ENCODE data around the gene SFXN4. TPM values are rescaled to one million over a fixed set of nuclear protein-coding genes. Genes with fewer than 3 reads are reported as not detected.
"Not testable (repeated sequence)": the region's sequence is repeated elsewhere in the genome, so short reads cannot be mapped to it uniquely, and the experiment has no call there.

SFXN4 gene
- total and polyA plus RNA-seq, 2 experiments from 2014 or later: 13.1 to 17.6 TPM

GRCh38 chr10:119100434-119101238 is 64.9 kb downstream of the SFXN4 start:
- Histone ChIP-seq H3K79me2 (ENCODE audit: insufficient read depth) (peaks cover 11% of the 10 kb centered on the region), H4K20me1 (ENCODE audit: insufficient read depth) (no peaks in the 10 kb centered on the region), H3K36me3 (ENCODE audit: low read depth) (no peaks in the 10 kb centered on the region), H3K27ac (peak overlapping the region; percentile 49), H2AFZ (peak overlapping the region; percentile 61), H3K4me2 (ENCODE audit: unreplicated experiment) (no peak overlapping the region), H3K27me3 (replicated peaks; ENCODE audit: insufficient read depth) (no peaks in the 10 kb centered on the region), H3K4me1 (ENCODE audit: insufficient read depth) (peaks cover 18% of the 10 kb centered on the region), H3K9ac (peak overlapping the region; percentile 44; the same call in 1 of the 2 replicates), H3K4me3 (no peak overlapping the region), H3K9me2 (ENCODE audit: insufficient read depth) (no peaks in the 10 kb centered on the region), H3K9me3 (ENCODE audit: low read depth) (no peaks in the 10 kb centered on the region), H3F3A (ENCODE audit: insufficient read depth) (peaks cover 7% of the 10 kb centered on the region; the same call in 1 of the 2 replicates)
- TF ChIP-seq EZH2phosphoT487 (IDR thresholded peaks at IDR 0.05; ENCODE audit: insufficient read depth, low read depth): no peak
- TF ChIP-seq EZH2 (IDR thresholded peaks at IDR 0.05; ENCODE audit: insufficient read depth, poor library complexity, severe bottlenecking): no peak
- peak; percentile 59 for DNase-seq
- WGBS, 2 experiments (ENCODE audit: low coverage in 1 of 2, low lambda C conversion rate in 2 of 2, missing lambda C conversion rate in 2 of 2): 61 to 68% methylated on average over 3 of the region's 3 CpGs
- in situ Hi-C loops (cut with MboI): no loop called here

GRCh38 chr10:119098576-119098975 is 66.9 kb downstream of the SFXN4 start:
- no peaks in the 10 kb centered on the region for H3K9me3 ChIP-seq (ENCODE audit: low read depth)
- no peaks in the 10 kb centered on the region for H4K20me1 ChIP-seq (ENCODE audit: insufficient read depth)
- no peak overlapping the region for H3K4me3 ChIP-seq
- no peaks in the 10 kb centered on the region for H3K79me2 ChIP-seq (ENCODE audit: insufficient read depth)
- peaks cover 7% of the 10 kb centered on the region; the same call in 1 of the 2 replicates for H3F3A ChIP-seq (ENCODE audit: insufficient read depth)
- 84 to 86% methylated on average over 3 of the region's 3 CpGs for WGBS, 2 experiments (ENCODE audit: low coverage in 1 of 2, low lambda C conversion rate in 2 of 2, missing lambda C conversion rate in 2 of 2)
- H3K27me3 ChIP-seq (replicated peaks; ENCODE audit: insufficient read depth): no peaks in the 10 kb centered on the region
- no peak overlapping the region for H3K4me2 ChIP-seq (ENCODE audit: unreplicated experiment)
- H3K36me3 ChIP-seq (ENCODE audit: low read depth): no peaks in the 10 kb centered on the region
- no peak overlapping the region for H3K9ac ChIP-seq
- no peak overlapping the region for H2AFZ ChIP-seq
- DNase-seq: no peak
- TF ChIP-seq EZH2 (IDR thresholded peaks at IDR 0.05; ENCODE audit: insufficient read depth, poor library complexity, severe bottlenecking) (no peak), EZH2phosphoT487 (IDR thresholded peaks at IDR 0.05; ENCODE audit: insufficient read depth, low read depth) (no peak)
- H3K4me1 ChIP-seq (ENCODE audit: insufficient read depth): peaks cover 10% of the 10 kb centered on the region; the same call in 1 of the 2 replicates
- no peaks in the 10 kb centered on the region for H3K9me2 ChIP-seq (ENCODE audit: insufficient read depth)
- in situ Hi-C loops (cut with MboI): no loop called here
- H3K27ac ChIP-seq: no peak overlapping the region

DNA sequence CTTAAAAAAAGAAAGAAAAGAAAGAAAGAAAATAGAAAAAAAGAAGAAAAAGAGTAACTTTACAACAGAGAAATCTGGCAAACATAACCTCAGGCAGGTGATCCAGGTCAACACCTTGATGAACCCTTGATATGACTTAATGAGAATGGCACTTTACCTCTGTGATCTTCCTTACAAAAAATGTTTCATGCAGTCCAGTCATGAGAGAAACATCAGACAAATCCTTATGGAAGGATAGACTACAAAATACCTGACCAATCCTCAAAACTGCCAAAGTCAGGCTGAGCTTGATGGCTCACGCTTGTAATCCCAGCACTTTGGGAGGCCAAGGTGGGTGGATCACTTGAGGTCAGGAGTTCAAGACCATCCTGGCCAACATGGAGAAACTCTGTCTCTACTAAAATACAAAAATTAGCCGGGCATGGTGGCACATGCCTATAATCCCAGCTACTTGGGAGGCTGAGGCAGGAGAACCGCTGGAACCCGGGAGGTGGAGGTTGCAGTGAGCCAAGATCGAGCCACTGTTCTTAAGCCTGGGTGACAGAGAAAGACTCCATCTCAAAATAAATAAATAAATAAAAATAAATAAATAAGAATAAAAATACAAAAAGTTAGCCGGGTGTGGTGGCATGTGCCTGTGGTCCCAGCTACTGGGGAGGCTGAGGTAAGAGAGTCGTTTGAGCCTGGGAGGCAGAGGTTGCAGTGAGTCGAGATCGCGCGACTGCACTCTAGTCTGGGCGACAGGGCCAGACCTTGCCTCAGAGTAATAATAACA is 68.7 kb downstream of the SFXN4 start:
- H3K9ac ChIP-seq; H3K36me3 ChIP-seq (ENCODE audit: low read depth); H3K27me3 ChIP-seq (replicated peaks; ENCODE audit: insufficient read depth); H3K79me2 ChIP-seq (ENCODE audit: insufficient read depth); H3K4me3 ChIP-seq; H3F3A ChIP-seq (ENCODE audit: insufficient read depth); H4K20me1 ChIP-seq (ENCODE audit: insufficient read depth); in situ Hi-C loops (cut with MboI); H3K9me3 ChIP-seq (ENCODE audit: low read depth); H3K9me2 ChIP-seq (ENCODE audit: insufficient read depth); H3K27ac ChIP-seq; DNase-seq; H2AFZ ChIP-seq; H3K4me2 ChIP-seq (ENCODE audit: unreplicated experiment): not testable (repeated sequence)
- peaks cover 10% of the 10 kb centered on the region; the same call in 1 of the 2 replicates for H3K4me1 ChIP-seq (ENCODE audit: insufficient read depth)
- WGBS, 2 experiments (ENCODE audit: low coverage in 1 of 2, low lambda C conversion rate in 2 of 2, missing lambda C conversion rate in 2 of 2): 89 to 95% methylated on average over 12 of the region's 12 CpGs

DNA sequence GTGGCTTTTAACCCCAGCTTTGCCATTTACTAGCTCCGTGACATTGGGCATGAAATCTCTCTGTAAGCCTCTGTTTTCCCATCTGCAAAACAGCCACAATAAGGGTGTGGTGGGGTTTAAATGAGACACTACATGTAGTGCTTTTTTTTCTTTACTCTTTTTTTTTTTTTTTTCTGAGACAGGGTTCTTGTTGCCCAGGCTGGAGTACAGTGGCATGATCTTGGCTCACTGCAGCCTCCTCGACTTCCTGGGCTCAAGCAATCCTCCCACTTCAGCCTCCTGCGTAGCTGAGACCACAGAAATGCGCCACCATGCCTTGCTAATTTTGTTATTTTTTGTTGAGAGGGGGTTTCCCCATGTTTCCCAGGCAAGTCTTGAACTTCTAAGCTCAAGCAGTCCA is 69.9 kb downstream of the SFXN4 start:
- Histone ChIP-seq H3F3A (ENCODE audit: insufficient read depth) (peaks cover 7% of the 10 kb centered on the region), H3K4me3 (no peak overlapping the region), H3K9me3 (ENCODE audit: low read depth) (no peaks in the 10 kb centered on the region), H3K9me2 (ENCODE audit: insufficient read depth) (no peaks in the 10 kb centered on the region), H2AFZ (no peak overlapping the region), H3K79me2 (ENCODE audit: insufficient read depth) (no peaks in the 10 kb centered on the region), H3K9ac (no peak overlapping the region), H3K27ac (no peak overlapping the region), H3K36me3 (ENCODE audit: low read depth) (no peaks in the 10 kb centered on the region), H4K20me1 (ENCODE audit: insufficient read depth) (no peaks in the 10 kb centered on the region), H3K4me1 (ENCODE audit: insufficient read depth) (peaks cover 9% of the 10 kb centered on the region), H3K27me3 (replicated peaks; ENCODE audit: insufficient read depth) (no peaks in the 10 kb centered on the region), H3K4me2 (ENCODE audit: unreplicated experiment) (no peak overlapping the region)
- TF ChIP-seq EZH2phosphoT487 (IDR thresholded peaks at IDR 0.05; ENCODE audit: insufficient read depth, low read depth) (no peak), EZH2 (IDR thresholded peaks at IDR 0.05; ENCODE audit: insufficient read depth, poor library complexity, severe bottlenecking) (no peak)
- WGBS, 2 experiments (ENCODE audit: low coverage in 1 of 2, low lambda C conversion rate in 2 of 2, missing lambda C conversion rate in 2 of 2): 67 to 72% methylated on average over 4 of the region's 4 CpGs
- no peak for DNase-seq
- in situ Hi-C loops (cut with MboI): no loop called here
